Measurements from ENCODE around the gene GRIN2A. TPM values are rescaled to one million over a fixed set of nuclear protein-coding genes. Genes with fewer than 3 reads are reported as not detected.

Gene GRIN2A
- total RNA-seq, 4 donors from 2014 or later = 0.13 to 1.2 (median 0.30) TPM

- ATAC-seq (ENCODE audit: low FRiP score) (no peak), DNase-seq (ENCODE audit: low spot score) (no peak)
- TF ChIP-seq, protein P1, sequence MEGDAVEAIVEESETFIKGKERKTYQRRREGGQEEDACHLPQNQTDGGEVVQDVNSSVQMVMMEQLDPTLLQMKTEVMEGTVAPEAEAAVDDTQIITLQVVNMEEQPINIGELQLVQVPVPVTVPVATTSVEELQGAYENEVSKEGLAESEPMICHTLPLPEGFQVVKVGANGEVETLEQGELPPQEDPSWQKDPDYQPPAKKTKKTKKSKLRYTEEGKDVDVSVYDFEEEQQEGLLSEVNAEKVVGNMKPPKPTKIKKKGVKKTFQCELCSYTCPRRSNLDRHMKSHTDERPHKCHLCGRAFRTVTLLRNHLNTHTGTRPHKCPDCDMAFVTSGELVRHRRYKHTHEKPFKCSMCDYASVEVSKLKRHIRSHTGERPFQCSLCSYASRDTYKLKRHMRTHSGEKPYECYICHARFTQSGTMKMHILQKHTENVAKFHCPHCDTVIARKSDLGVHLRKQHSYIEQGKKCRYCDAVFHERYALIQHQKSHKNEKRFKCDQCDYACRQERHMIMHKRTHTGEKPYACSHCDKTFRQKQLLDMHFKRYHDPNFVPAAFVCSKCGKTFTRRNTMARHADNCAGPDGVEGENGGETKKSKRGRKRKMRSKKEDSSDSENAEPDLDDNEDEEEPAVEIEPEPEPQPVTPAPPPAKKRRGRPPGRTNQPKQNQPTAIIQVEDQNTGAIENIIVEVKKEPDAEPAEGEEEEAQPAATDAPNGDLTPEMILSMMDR (IDR thresholded peaks at IDR 0.05) = no peak
Measured at GRCh38 chr16:9957002-9957401, 225.2 kb downstream of the GRIN2A start.

DNA sequence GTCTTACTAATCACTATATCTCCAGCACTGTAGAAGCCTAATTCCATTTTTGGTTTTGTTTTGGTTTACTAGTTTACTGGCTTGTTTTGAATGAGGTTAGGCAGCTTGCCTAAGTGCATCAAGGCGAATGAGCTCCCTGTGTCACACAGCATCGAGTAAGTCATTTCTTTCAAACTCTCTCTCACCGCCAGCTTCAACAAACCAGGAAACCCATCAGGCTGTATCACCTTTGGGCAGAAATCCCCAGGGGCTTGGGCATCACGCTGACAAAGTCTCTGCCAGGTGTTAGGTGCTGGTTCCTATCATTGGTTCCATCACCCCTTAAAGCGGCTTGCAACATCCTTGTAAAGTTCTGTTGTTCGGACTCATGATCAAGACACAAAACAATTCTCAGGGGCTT, 226.6 kb downstream of the GRIN2A start:
- TF ChIP-seq, protein P1 (IDR thresholded peaks at IDR 0.05) = no peak
- DNase-seq (ENCODE audit: low spot score) = no peak
- ATAC-seq (ENCODE audit: low FRiP score) = no peak

GRCh38 chr16:9953908-9954570, 228.2 kb downstream of the GRIN2A start:
- ATAC-seq (ENCODE audit: low FRiP score) (no peak), DNase-seq (ENCODE audit: low spot score) (no peak)
- TF ChIP-seq, protein P1 (IDR thresholded peaks at IDR 0.05) = no peak

DNA sequence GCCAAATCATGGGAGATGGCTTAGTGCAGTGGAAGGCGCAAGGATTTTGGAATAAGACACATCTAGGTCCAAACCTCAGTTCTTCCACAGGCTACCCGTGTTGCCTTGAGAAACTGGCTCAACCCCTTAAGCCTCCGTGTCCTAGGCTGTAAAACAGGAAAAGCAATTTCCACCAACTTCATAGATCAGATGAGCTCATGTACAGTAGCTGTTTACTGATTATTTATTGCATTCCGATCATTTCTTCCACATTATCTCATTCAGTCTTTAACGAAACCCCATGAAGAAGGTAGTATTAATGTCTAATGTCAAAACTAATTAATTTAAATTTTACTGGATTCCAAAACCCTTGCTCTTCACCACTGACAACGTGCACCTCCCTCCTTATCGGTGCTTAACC, 231.6 kb downstream of the GRIN2A start:
- TF ChIP-seq, protein P1 (IDR thresholded peaks at IDR 0.05) = no peak
- ATAC-seq (ENCODE audit: low FRiP score) = no peak
- no peak for DNase-seq (ENCODE audit: low spot score)

- DNase-seq (ENCODE audit: low spot score) (no peak), ATAC-seq (ENCODE audit: low FRiP score) (no peak)
- TF ChIP-seq, protein P1 (IDR thresholded peaks at IDR 0.05) = no peak
Measured at GRCh38 chr16:9949396-9949795, 232.8 kb downstream of the GRIN2A start.

GRCh38 chr16:9948933-9949332, 233.3 kb downstream of the GRIN2A start:
- ATAC-seq (ENCODE audit: low FRiP score) (no peak), DNase-seq (ENCODE audit: low spot score) (no peak)
- TF ChIP-seq, protein P1 (IDR thresholded peaks at IDR 0.05) = no peak

GRCh38 chr16:9946022-9946720, 236.1 kb downstream of the GRIN2A start:
- no peak for ATAC-seq (ENCODE audit: low FRiP score)
- TF ChIP-seq, protein P1 (IDR thresholded peaks at IDR 0.05) = no peak
- DNase-seq (ENCODE audit: low spot score) = no peak

Measured in omental fat pad (tissue), 4 donors.